ENCODE measurements around the gene CPED1.
"Not testable (repeated sequence)": the region's sequence is repeated elsewhere in the genome, so short reads cannot be mapped to it uniquely, and the experiment has no call there.

The CPED1 gene

GRCh38 chr7:121097577-121097976 lies 109.1 kb downstream of the CPED1 start:
- no peak for DNase-seq (ENCODE audit: low spot score)

- peak; percentile 34 for DNase-seq (ENCODE audit: low spot score)
Measured at GRCh38 chr7:121099572-121099971, 111.1 kb downstream of the CPED1 start.

DNA sequence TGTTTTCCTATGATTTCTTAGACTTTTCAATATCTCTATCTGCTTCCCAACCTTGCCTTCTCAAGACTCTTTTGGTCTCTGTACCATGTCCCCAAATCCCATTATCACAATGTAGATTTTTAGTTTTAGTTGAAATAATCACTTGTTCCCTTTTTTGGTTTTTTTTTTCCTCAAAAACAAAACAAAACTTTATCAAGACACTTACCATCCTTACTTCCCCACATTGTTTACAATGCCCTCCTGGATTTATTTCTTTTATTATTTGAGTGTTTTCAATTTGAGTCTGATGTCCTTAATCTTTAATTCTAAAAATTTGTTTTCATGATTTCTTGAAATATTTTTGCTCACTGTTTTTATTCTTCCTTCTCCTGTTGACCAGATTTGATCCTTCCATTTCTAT lies 112.6 kb downstream of the CPED1 start:
- no peak for DNase-seq (ENCODE audit: low spot score)

DNA sequence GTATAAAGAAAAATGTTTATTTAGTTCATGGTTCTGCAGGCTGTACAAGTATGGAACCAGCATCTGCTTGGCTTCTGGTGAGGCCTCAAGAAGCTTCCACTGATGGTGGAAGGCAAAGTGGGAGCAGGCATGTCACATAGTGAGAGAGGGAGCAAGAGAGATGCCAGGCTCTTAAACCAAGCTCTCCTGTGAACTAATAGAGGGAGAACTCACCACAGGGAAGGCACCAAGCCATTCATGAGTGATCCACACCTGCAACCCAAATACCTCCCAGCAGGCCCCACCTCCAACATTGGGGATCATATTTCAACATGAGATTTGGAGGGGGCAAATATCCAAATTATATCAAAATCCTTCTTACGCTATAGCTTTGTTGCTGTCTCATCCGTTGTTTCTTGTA lies 113.1 kb downstream of the CPED1 start:
- DNase-seq (ENCODE audit: low spot score), result no peak

GRCh38 chr7:121102619-121103018 lies 114.1 kb downstream of the CPED1 start:
- DNase-seq (ENCODE audit: low spot score), result no peak

- DNase-seq (ENCODE audit: low spot score), result no peak
Measured at GRCh38 chr7:121103086-121103485, 114.6 kb downstream of the CPED1 start.

DNA sequence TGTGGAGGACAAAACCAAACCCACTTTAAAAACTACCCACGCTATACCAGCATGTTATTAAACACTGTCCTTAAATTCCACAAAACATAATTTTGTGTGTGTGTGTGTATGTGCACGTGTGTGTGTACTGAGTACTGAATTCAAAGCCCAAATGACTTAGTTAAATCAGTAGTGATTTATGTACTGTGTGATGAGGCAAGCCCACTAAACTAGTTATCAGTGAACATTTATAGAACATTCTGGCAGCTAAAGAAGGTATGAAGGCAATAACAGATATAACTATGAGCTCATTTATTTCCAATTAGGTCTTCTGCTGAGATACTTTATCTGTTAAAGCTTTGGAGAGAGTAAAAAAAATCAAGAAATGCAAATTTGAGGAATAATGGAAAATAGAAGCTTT lies 115.1 kb downstream of the CPED1 start:
- no peak for DNase-seq (ENCODE audit: low spot score)

GRCh38 chr7:121105262-121105661 lies 116.8 kb downstream of the CPED1 start:
- no peak for DNase-seq (ENCODE audit: low spot score)

DNA sequence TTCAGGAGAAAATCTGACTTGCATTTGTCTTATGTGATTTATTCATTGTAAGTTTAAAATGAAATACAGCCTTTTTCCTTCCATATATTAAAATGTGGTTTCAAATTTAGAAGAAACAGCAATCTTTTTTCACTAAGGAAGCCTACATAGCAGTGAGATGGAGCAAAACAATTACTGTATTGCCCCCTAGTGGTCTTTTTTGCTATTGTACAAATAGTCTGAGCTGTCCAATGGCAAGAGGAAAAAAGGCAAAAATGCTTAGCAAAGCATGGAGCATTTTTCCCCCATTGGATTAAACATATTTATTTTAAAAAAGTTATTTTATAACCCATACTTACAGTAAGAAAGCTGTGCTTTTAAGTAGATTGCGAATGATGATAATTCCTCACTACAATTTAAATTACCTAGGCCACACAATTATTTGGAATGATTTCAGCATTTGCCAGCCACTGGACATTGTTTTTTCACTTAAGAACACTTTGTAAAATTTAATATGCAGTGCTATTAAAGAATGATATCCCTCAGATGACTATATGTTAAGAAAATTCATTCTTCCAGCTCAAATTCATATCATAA lies 119.5 kb downstream of the CPED1 start:
- DNase-seq (ENCODE audit: low spot score), result peak; percentile 88

DNA sequence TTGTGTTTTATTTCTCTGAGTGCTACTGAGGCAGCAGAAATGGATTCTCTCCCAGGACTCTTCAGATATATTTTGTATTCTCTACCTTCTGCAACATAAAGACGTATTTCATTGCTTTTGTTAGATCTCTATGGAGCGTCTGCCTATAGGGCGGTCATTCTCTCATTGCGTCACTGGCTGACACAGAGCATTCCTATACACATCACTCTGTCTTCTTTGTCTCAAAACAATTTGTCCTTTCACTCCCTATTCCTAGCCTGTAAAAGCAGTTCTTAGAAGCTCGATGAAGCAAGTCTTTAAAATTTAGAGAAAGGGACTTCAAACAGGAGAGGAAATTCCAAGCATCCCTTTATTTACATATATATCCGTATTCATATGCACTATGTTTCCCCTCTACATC lies 120.6 kb downstream of the CPED1 start:
- DNase-seq (ENCODE audit: low spot score), result no peak

DNA sequence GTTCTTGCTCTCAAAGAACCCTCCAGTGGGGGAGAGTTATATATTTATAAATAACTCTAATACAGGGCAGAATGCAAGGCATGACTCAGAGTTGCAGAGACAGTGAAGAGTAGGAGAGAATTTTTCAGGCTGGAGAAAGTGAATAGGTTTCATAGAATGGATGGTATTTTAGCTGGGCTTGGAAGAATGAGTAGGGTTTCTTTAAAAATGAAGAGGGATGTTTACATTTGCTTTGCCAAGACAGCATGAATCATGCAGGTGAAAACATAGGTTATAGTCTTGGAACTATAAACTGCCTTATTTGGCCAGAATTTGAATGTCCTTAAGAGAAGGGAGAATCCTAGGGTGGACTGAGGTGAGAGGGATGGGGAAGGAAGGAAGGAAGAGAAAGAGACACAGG lies 124.8 kb downstream of the CPED1 start:
- DNase-seq (ENCODE audit: low spot score), result no peak

DNA sequence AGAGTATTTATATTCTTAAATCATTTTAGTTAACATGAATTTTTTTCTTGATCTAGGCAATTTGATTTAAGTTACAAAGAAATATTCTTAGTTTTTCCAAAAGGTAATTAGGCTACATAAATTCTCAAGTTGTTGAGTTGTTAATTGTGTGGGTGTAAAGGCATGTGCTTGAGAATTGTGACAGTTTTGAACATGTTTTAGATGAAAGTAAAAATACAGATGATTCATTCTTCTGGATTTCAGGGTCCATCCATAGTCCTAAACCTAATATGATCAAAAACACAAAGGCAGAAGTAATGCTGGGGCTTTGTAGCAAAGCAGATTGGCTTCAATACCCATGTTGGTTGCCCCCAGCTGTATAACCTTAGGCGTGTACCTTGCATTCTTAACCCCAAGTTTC lies 127.9 kb downstream of the CPED1 start:
- no peak for DNase-seq (ENCODE audit: low spot score)

DNA sequence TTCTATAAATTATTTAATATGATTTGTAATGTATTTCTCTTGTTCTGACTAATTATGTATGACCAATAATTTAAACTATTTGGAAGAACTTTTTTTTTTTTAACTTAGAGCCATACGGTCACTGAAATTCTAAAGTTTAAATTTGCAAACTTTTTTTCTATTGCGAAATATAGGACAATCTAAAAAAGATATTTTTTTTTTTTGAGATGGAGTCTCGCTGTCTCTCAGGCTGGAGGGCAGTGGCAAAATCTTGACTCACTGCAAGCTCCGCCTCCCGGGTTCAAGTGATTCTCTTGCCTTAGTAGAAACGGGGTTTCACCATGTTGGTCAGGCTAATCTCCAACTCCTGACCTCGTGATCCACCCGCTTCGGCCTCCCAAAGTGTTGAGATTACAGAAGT lies 130.5 kb downstream of the CPED1 start:
- no peak for DNase-seq (ENCODE audit: low spot score)

GRCh38 chr7:121123032-121123431 lies 134.5 kb downstream of the CPED1 start:
- DNase-seq (ENCODE audit: low spot score), result no peak

- not testable (repeated sequence) for DNase-seq (ENCODE audit: low spot score)
Measured at GRCh38 chr7:121125454-121125853, 136.9 kb downstream of the CPED1 start.

DNA sequence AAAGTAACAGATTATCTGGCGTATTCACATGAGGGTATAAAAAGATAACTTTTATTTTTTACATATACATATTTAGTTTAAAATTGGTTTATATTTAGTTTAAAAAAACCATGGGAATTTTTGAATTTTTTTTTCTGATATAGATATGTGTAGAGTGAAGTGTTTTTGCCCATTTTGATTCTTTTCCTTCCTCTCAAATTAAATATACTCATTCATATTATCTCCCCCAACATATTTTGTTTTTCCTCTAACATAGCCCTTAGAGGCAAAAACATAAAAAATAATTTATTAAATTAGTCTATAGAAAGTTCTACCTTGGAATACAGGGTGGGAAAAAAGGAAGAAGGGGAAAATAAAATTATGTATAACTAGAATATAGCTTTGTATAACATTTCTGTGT lies 137.7 kb downstream of the CPED1 start:
- no peak for DNase-seq (ENCODE audit: low spot score)

DNA sequence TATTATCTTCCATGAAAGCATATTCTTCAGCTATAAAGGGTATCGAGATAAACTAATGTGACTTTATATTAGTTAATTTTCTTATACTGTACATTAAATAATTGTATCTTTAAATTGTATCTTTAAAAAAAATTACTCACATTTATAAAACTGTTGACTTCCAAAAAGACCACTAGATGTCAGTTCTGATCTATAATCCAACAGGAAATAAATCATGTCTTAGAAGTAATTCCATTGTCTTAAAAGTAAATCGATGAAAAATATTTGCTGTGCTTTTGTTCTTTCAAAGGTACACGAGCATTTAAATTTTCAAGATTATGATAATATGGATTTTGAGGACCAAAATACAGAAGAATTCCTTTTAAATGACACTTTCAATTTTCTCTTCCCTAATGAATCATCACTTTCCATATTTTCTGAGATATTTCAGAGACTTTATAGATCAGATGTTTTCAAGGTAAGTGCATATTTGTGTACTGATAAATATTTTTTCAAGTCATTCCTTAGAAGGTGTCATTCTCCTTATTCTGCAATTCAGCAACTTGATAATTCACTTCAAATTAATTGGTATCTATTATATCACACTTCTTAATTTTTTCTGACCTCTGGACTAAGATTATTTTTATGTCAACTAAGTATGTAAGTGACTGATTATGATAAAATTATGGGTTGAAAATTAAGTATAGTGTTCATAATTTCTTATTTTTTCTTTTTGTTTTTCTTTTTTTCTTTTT lies 138.5 kb downstream of the CPED1 start:
- peak; percentile 63 for DNase-seq (ENCODE audit: low spot score)

- DNase-seq (ENCODE audit: low spot score), result no peak
Measured at GRCh38 chr7:121132940-121133339, 144.4 kb downstream of the CPED1 start.

DNA sequence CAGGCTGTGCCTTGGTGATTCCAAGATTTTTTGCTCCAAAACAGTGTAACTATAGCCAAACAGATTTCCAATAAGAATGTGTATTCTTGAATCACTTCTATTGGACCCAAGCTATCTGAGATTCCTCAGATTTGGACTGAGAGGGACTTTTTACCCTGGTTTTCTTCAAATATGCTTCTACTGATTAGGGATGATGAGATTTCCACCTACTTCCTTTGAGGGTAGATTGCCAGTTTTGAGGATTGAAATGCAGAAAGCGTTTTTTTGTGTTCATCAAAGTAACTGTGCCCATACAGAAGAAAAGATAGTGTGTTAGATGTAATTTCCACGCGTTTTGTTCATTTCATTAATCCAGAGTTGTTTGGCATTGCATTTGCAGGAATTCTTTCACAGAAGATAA lies 144.9 kb downstream of the CPED1 start:
- no peak for DNase-seq (ENCODE audit: low spot score)

DNA sequence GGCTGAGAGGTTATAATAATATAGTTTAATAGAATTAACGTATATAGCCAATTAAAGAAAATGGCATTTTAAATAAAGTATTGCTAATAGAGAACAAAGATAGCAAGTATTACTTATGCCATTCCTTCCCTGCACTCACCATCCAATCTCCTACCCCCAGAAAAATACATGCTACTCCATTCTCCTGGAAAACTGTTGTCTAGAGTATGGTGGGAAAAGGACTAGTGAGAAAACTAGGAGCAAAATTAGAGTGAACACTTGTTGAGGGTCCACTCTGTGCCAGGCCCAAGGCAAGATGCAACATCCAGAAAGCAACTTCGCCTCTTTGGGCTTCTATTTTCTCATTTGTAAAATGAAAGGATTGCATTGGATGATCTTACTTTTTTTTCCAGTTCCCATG lies 149.1 kb downstream of the CPED1 start:
- DNase-seq (ENCODE audit: low spot score), result peak; percentile 24

DNA sequence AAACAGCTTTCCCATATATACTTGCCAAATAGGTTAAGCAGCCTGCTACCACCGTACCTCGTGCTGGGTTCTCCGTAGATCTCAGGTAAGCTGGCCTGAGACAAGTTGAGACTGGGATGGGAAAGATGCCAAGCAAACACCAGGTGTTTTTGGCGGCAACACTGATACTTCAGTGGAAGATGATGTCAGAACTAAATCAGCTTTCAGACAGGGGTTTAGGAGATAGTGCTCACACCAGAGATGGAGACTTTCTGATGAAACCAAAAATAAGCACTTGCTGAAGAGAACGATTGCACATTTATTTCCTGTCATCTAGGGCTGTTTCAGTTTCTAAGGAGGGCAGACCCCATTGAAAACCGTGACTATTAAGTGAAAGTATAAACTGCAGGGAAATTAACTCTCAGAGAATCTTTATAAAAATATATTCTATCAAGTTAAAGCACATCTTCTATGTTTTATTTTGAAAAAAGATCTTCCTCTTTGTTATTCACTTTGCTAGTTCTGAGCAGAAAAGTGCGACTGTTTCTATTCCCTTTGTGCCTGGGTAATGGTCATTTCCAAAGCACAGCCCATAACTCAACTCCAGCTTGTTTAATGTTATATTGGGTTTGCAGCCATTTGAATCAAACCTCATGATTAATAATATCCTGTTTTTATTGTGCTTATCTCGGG lies 149.9 kb downstream of the CPED1 start:
- peak; percentile 88 for DNase-seq (ENCODE audit: low spot score)

DNA sequence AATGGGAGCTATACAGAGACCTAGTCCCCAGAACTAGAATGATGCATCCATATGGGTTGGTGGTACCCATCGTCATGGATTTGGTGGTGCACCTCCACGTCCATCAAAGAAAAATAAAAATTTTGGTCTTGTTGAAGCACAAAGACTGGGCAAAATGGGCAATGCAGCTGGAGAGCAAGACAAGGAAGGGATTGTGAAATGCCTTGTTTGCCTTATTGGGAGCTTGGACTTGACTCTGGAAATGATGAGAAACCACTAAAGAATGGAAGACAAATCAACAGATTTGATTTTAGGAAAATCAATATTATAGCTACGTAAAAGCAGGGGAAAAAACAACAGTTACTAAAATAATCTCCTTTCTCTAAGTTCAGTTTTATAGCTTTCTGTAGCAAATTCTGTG lies 150.9 kb downstream of the CPED1 start:
- no peak for DNase-seq (ENCODE audit: low spot score)

DNA sequence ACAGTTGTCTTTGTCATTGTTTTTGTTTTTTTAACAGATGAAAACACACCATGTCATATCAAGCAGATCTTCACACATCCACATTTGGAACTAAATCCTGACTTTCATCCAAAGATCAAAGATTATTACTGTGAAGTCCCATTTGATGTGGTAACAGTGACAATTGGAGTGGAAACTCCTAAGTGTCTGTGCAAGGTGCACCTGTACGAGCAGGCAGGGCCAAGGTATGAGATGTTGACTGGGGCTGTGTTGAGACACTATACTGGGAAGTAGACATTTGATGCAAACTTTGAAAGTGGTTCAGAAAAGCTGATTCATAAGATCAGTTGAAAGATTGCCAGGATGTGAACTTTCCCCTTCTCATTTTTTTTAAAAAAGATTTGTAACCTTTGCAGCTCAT lies 152.3 kb downstream of the CPED1 start:
- no peak for DNase-seq (ENCODE audit: low spot score)
